PC-3 (cell line): ENCODE results near the gene TCP1.

Experiments used
- EZH2 ChIP-seq: fragments of 300-600 bp; sonication (generic); IDR thresholded peaks from one replicate; pipeline ENCODE4 v1.6.1; 2017; ENCODE audit warnings: antibody characterized with exemption, mild to moderate bottlenecking, low read length; ENCODE audit not compliant: unreplicated experiment
- TF ChIP-seq, protein P1 (sequence below): fragments of 300-600 bp; sonication (generic); conservative IDR thresholded peaks from 2 replicates; pipeline ENCODE4 v1.5.1; 2017; ENCODE audit warnings: antibody characterized with exemption, low read depth, mild to moderate bottlenecking, low read length

DNA sequence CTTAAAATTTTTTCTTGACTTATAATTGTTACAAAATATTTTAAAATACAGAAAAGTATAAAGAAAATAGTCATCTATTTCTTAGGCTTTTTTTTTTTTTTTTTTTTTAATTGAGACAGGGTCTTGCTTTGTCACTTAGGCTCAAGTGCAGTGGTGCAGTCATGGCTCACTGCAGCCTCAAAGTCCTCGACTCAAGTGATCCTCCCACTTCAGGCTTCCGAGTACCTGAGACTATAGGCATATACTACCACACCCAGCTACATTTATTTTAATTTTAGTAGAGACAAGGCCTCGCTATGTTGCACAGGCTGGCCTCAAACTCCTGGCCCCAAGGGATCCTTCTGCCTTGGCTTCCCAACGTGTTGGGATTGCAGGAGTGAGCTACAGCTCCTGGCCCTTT lies 32.9 kb downstream of the TCP1 start:
- TF ChIP-seq, protein P1, sequence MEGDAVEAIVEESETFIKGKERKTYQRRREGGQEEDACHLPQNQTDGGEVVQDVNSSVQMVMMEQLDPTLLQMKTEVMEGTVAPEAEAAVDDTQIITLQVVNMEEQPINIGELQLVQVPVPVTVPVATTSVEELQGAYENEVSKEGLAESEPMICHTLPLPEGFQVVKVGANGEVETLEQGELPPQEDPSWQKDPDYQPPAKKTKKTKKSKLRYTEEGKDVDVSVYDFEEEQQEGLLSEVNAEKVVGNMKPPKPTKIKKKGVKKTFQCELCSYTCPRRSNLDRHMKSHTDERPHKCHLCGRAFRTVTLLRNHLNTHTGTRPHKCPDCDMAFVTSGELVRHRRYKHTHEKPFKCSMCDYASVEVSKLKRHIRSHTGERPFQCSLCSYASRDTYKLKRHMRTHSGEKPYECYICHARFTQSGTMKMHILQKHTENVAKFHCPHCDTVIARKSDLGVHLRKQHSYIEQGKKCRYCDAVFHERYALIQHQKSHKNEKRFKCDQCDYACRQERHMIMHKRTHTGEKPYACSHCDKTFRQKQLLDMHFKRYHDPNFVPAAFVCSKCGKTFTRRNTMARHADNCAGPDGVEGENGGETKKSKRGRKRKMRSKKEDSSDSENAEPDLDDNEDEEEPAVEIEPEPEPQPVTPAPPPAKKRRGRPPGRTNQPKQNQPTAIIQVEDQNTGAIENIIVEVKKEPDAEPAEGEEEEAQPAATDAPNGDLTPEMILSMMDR: no peak
- TF ChIP-seq EZH2: no peak
